HG02588 (cell line): ENCODE data around the gene PPP2R5C.
"Not testable (repeated sequence)": the region's sequence is repeated elsewhere in the genome, so short reads cannot be mapped to it uniquely, and the experiment has no call there.

Experiments used
- ATAC-seq: cut with Tn5 transposase; IDR thresholded peaks from one replicate; pipeline ENCODE4 v1.9.1; 2021; ENCODE audit warnings: mild to moderate bottlenecking, moderate library complexity; ENCODE audit not compliant: unreplicated experiment

Gene PPP2R5C

GRCh38 chr14:101749756-101750155 is 11.8 kb upstream of the PPP2R5C start:
- not testable (repeated sequence) for ATAC-seq

GRCh38 chr14:101754893-101755292 is 6.6 kb upstream of the PPP2R5C start:
- ATAC-seq, result no peak

GRCh38 chr14:101755591-101756324 is 5.8 kb upstream of the PPP2R5C start:
- ATAC-seq, result no peak

- no peak for ATAC-seq
Observed at GRCh38 chr14:101757064-101757838, 4.3 kb upstream of the PPP2R5C start.

GRCh38 chr14:101757839-101758211 is 3.7 kb upstream of the PPP2R5C start:
- no peak for ATAC-seq

- no peak for ATAC-seq
Observed at GRCh38 chr14:101758913-101759593, 2.5 kb upstream of the PPP2R5C start.

- ATAC-seq, result peak; percentile 43
Observed at GRCh38 chr14:101760138-101761011, 1.1 kb upstream of the PPP2R5C start.

GRCh38 chr14:101761881-101762529 is 496 bp downstream of the PPP2R5C start:
- ATAC-seq, result peak; percentile 15

GRCh38 chr14:101762530-101763101 is 1.1 kb downstream of the PPP2R5C start:
- ATAC-seq, result no peak

- ATAC-seq, result no peak
Observed at GRCh38 chr14:101763941-101764709, 2.6 kb downstream of the PPP2R5C start.

- no peak for ATAC-seq
Observed at GRCh38 chr14:101767618-101768362, 6.3 kb downstream of the PPP2R5C start.

- ATAC-seq, result no peak
Observed at GRCh38 chr14:101770183-101770582, 8.7 kb downstream of the PPP2R5C start.

GRCh38 chr14:101772770-101773169 is 11.3 kb downstream of the PPP2R5C start:
- ATAC-seq, result no peak

GRCh38 chr14:101773378-101773777 is 11.9 kb downstream of the PPP2R5C start:
- no peak for ATAC-seq

GRCh38 chr14:101774006-101774795 is 12.7 kb downstream of the PPP2R5C start:
- ATAC-seq, result no peak

- ATAC-seq, result no peak
Observed at GRCh38 chr14:101774814-101775213, 13.3 kb downstream of the PPP2R5C start.

GRCh38 chr14:101775826-101776225 is 14.3 kb downstream of the PPP2R5C start:
- ATAC-seq, result no peak

- ATAC-seq, result peak; percentile 46
Observed at GRCh38 chr14:101776344-101776743, 14.8 kb downstream of the PPP2R5C start.
